IPS-20b (cell line): ENCODE results near the gene RPL13.

Source experiments
- H3K27ac ChIP-seq: one replicate; pipeline ENCODE4 v1.5.1; 2013; ENCODE audit warnings: low read length
- H3K27me3 ChIP-seq: 2 replicates; pipeline ENCODE4 v1.6.1; 2013; ENCODE audit warnings: mild to moderate bottlenecking, low read length, inconsistent platforms; ENCODE audit not compliant: insufficient read depth
- H3K36me3 ChIP-seq: 2 replicates; pipeline ENCODE4 v1.6.1; 2013; ENCODE audit warnings: low read depth, mild to moderate bottlenecking, inconsistent platforms, low read length, moderate library complexity; ENCODE audit not compliant: insufficient read depth
- H3K4me1 ChIP-seq: 2 replicates; pipeline ENCODE4 v1.6.1; 2013; ENCODE audit warnings: mild to moderate bottlenecking, control low read depth, inconsistent platforms, low read length, moderate library complexity; ENCODE audit not compliant: insufficient read depth
- H3K4me3 ChIP-seq: 2 replicates; pipeline ENCODE4 v1.5.1; 2013; ENCODE audit warnings: mild to moderate bottlenecking, low read length, inconsistent platforms
- H3K9ac ChIP-seq: 2 replicates; pipeline ENCODE4 v1.6.1; 2013; ENCODE audit warnings: low read depth, mild to moderate bottlenecking, inconsistent platforms, low read length, moderate library complexity
- H3K9me3 ChIP-seq: 2 replicates; pipeline ENCODE4 v1.6.1; 2013; ENCODE audit warnings: mild to moderate bottlenecking, low read depth, low read length, inconsistent platforms; ENCODE audit not compliant: insufficient read depth

The RPL13 gene

DNA sequence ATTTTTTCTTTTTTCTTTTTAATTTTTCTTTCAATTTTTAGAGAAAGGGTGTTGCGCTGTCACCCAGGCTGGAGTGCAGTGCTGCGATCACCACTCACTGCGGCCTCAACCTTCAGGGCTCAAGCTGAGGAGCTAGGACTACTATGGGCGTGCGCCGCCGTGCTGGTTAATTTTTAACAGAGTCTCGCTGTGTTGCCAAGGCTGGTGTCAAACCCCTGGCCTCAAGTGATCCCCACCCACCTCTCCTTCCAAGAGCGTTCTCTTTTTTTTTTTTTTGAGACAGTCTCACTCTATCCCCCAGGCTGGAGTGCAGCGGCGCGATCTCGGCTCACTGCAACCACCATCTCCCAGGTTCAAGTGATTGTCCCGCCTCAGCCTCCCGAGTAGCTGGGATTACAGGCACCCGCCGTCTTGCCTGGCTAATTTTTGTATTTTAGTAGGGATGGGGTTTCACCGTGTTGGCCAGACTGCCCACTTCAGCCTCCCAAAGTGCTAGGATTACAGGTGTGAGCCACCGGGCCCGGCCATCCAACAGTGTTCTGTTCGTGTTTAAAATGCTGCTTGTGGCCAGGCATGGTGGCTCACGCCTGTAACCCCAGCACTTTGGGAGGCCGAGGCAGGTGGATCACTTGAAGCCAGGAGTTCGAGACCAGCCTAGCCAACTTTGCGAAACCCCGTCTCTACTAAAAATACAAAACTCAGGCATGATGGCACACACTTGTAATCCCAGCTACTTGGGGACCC, 14.5 kb upstream of the RPL13 start:
- Histone ChIP-seq H3K27me3 (no peaks in the 10 kb centered on the region), H3K27ac (no peak overlapping the region), H3K36me3 (peaks cover 77% of the 10 kb centered on the region), H3K9me3 (no peaks in the 10 kb centered on the region), H3K9ac (no peak overlapping the region), H3K4me1 (no peaks in the 10 kb centered on the region), H3K4me3 (no peak overlapping the region)

DNA sequence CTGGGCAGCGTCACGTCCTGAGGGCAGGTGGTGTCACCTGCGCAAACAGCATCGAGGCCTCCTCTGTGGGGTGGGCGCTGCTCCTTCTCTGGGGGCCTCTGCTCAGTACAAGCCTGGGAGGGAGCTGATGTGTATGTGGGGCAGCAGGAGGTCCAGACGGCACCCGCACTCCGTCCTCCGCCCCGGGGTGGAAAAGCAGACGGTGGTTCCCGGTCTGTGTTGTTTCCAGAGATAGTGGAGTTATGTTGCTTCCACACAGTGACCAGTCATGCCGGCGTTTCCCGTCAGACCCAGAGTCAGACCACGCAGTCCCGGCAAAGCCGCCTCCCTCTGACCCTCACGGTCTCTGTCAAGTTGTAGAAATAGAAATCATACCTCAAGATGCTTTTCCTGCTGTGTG, 13.7 kb upstream of the RPL13 start:
- no peak overlapping the region for H3K4me3 ChIP-seq
- H3K27ac ChIP-seq: no peak overlapping the region
- H3K36me3 ChIP-seq: peaks cover 77% of the 10 kb centered on the region
- no peaks in the 10 kb centered on the region for H3K27me3 ChIP-seq
- no peaks in the 10 kb centered on the region for H3K4me1 ChIP-seq
- H3K9me3 ChIP-seq: no peaks in the 10 kb centered on the region
- H3K9ac ChIP-seq: no peak overlapping the region

DNA sequence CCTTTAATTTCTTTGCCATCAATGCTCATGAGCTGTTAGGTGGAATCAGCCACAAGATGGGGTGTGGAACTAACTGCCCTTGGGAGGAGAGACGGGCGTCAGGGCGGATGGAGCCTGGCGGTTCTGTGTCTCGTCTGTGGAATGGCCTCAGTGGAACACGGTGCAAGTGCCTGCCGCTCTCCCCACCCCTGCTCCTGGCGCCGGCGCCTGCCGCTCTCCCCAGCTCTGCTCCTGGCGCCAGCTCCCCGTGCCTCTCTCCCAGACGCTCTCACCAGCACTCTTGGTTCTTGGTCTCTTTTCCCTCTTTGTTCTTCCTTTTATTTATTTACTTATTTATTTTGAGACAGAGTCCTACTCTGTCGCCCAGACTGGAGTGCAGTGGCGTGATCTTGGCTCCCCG, 13.2 kb upstream of the RPL13 start:
- Histone ChIP-seq H3K27ac (no peak overlapping the region), H3K27me3 (no peaks in the 10 kb centered on the region), H3K9me3 (no peaks in the 10 kb centered on the region), H3K9ac (no peak overlapping the region), H3K4me1 (no peaks in the 10 kb centered on the region), H3K36me3 (peaks cover 81% of the 10 kb centered on the region), H3K4me3 (no peak overlapping the region)

DNA sequence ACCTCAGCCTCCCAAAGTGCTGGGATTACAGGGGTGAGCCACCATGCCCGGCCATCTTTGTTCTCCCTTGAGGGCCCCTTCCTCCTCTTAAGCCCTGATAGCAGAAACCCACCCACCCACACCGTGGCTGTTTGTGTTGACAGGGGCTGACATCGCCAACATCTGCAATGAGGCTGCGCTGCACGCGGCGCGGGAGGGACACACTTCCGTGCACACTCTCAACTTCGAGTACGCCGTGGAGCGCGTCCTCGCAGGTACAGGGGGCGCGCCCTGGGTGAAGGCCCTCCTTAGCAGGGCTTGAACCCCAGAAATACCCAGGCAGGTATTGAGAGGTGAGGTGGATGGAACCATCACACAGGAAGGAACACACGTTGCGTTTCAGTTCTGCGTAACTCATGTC, 12.6 kb upstream of the RPL13 start:
- no peak overlapping the region for H3K4me3 ChIP-seq
- no peak overlapping the region for H3K9ac ChIP-seq
- no peaks in the 10 kb centered on the region for H3K27me3 ChIP-seq
- no peaks in the 10 kb centered on the region for H3K9me3 ChIP-seq
- no peak overlapping the region for H3K27ac ChIP-seq
- no peaks in the 10 kb centered on the region for H3K4me1 ChIP-seq
- peaks cover 85% of the 10 kb centered on the region for H3K36me3 ChIP-seq

DNA sequence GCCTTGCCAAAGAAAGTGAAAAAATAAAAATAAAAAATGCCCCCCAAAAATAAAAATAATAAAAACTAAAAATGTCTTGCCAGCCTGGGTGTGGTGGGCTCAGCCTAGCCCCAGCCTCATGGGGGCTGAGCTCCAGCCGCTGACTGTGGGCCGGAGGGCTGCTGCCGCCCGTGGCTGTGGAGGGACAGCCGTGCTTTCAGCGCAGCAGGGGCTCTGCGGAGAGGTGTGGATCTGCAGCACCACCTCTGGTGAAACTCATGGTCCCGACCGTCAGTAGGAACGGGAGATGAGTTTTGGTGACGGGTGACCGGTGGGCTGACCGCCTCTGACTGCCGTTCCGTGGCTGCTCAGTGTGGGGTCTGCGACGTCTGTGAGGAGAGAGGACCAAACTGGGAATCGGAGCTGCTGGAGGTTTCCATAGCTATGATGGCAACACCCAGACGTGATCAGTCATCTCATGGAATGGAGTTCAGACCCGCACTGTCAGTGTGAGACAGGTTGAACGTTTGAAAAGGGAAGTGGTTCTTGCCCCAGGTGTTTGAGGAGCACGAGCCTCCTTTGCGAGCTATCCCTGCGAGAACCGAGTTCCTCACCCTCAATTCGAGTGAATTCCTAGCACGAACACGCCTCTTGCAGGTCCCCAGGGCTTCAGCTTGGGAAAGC, 12.0 kb upstream of the RPL13 start:
- H3K9me3 ChIP-seq: no peaks in the 10 kb centered on the region
- peaks cover 92% of the 10 kb centered on the region for H3K36me3 ChIP-seq
- H3K4me1 ChIP-seq: no peaks in the 10 kb centered on the region
- no peaks in the 10 kb centered on the region for H3K27me3 ChIP-seq
- no peak overlapping the region for H3K4me3 ChIP-seq
- H3K27ac ChIP-seq: no peak overlapping the region
- H3K9ac ChIP-seq: no peak overlapping the region

DNA sequence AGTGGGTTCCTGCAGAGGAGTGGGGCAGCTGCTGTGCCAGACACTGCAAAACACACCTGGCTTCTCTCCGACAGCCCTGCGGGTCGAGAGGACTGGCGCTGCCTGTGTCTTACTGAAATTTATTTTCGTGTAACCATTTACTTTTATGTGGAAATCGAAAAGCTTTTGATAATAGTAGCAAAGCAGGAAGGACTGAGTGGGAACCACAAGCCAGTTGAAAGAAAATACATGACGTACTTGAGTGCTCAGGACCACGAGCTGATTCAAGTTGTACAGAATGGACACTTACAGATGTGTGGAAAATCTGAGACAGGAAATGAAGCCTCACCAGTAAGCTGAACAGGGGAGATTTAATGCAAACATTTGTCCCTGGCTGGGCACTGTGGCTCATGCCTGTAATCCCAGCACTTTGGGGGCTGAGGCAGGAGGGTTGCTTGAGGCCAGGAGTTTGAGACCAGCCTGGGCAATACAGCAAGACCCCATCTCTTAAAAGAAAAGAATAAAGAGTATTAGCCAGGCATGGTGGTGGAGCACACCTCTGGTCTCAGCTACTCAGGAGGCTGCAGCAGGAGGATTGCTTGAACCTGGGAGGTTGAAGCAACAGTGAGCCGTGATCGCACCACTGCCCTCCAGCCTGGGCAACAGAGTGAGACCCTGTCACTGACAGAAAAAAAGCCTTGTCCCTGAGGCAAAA, 11.3 kb upstream of the RPL13 start:
- Histone ChIP-seq H3K27me3 (no peaks in the 10 kb centered on the region), H3K4me1 (no peaks in the 10 kb centered on the region), H3K9me3 (no peaks in the 10 kb centered on the region), H3K36me3 (peaks cover 92% of the 10 kb centered on the region), H3K4me3 (no peak overlapping the region), H3K9ac (no peak overlapping the region), H3K27ac (no peak overlapping the region)

DNA sequence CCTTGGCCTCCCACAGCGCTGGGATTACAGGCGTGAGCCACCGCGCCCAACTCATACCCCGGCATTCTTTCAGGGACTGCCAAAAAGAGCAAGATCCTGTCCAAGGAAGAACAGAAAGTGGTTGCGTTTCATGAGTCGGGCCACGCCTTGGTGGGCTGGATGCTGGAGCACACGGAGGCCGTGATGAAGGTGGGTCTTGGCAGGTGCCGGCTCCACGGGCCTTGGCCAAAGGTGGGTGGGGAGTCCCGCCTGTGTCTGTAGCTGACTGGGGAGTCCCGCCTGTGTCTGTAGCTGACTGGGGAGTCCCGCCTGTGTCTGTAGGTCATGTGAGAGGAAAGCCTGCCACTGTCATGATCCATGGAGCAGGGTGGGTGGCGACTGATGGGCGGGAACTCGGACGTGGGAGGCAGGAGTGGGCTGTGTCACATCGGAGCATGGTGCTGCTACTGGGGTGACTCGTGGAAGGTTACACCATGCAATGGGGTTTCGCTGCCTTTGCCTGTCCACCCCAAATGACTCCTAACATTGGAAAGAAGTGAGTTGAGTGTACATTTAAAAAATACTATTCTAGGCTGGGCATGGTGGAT, 10.0 kb upstream of the RPL13 start:
- Histone ChIP-seq H3K9me3 (no peaks in the 10 kb centered on the region), H3K4me3 (no peak overlapping the region), H3K27me3 (no peaks in the 10 kb centered on the region), H3K27ac (no peak overlapping the region), H3K4me1 (no peaks in the 10 kb centered on the region), H3K9ac (no peak overlapping the region), H3K36me3 (peaks cover 87% of the 10 kb centered on the region)

DNA sequence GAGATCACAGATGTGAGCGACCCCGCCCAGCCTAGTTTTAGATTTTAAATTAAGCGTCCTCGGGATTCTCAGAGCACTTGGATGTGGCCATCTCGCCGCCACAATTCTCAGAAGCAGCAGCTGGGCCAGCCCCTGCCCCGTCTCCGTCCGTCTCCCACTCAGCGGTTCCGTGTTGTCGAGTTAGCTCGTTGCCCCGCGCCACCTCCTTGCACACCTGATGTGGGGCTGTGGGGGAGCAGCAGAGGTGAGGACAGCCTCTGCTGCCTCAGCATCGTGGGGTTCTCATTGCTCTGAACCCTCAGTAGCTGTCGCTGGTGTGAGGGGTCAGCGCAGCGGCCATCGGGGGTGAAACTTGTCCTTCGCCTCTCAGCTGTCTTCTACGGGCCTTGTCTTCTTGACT, 8.2 kb upstream of the RPL13 start:
- H3K36me3 ChIP-seq: peaks cover 88% of the 10 kb centered on the region
- no peaks in the 10 kb centered on the region for H3K27me3 ChIP-seq
- no peak overlapping the region for H3K9ac ChIP-seq
- no peaks in the 10 kb centered on the region for H3K4me1 ChIP-seq
- H3K4me3 ChIP-seq: no peak overlapping the region
- H3K27ac ChIP-seq: no peak overlapping the region
- H3K9me3 ChIP-seq: no peaks in the 10 kb centered on the region

DNA sequence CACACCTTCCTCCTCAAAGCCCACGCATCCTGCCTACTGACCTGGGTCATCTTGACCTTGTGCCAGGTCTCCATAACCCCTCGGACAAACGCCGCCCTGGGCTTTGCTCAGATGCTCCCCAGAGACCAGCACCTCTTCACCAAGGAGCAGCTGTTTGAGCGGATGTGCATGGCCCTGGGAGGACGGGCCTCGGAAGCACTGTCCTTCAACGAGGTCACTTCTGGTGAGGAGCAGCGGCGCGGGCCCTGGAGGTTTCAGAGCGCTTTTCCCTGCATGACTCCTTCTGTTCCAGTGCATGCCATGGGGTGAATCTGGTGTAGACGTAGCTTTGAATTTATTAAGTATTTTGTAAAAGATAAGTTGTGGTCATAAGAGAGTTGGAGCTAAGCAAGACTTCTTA, 7.6 kb upstream of the RPL13 start:
- H3K4me1 ChIP-seq: no peaks in the 10 kb centered on the region
- H3K36me3 ChIP-seq: peaks cover 88% of the 10 kb centered on the region

DNA sequence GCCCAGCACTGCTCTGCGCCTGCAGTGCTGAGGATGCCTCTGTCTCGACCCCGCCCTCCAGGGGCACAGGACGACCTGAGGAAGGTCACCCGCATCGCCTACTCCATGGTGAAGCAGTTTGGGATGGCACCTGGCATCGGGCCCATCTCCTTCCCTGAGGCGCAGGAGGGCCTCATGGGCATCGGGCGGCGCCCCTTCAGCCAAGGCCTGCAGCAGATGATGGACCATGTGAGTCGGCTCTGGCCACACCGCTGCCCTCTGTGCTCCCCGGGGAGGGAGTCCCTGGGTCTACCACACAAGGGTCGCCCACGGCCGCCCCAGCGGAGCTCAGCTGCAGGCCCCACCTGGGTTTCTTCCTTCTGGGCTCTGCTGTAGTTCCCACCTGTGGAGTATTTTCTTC, 6.7 kb upstream of the RPL13 start:
- H3K9me3 ChIP-seq: no peaks in the 10 kb centered on the region
- no peaks in the 10 kb centered on the region for H3K27me3 ChIP-seq
- no peak overlapping the region for H3K9ac ChIP-seq
- H3K27ac ChIP-seq: no peak overlapping the region
- H3K36me3 ChIP-seq: peaks cover 81% of the 10 kb centered on the region
- H3K4me1 ChIP-seq: no peaks in the 10 kb centered on the region
- no peak overlapping the region for H3K4me3 ChIP-seq

More for the DNA sequence above, 7.6 kb upstream of the RPL13 start:
- no peak overlapping the region for H3K4me3 ChIP-seq
- H3K9me3 ChIP-seq: no peaks in the 10 kb centered on the region
- H3K27ac ChIP-seq: no peak overlapping the region
- no peak overlapping the region for H3K9ac ChIP-seq
- no peaks in the 10 kb centered on the region for H3K27me3 ChIP-seq

DNA sequence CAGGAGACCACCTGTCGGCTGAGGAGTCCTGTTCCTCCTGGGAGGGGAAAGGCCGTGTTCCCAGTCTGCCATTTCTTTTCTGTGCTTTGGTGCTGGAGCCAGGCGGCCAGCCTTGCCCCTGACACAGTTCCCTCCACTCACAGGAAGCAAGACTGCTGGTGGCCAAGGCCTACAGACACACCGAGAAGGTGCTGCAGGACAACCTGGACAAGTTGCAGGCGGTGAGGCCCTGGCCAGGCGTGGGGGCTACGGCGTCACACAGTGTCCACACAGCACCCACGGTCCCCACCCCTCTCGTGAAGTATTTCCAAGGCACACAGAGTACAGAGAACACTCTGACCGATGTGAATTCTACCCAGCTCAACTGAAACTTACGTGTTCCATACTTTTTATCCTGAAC, 6.1 kb upstream of the RPL13 start:
- Histone ChIP-seq H3K4me1 (no peaks in the 10 kb centered on the region), H3K27me3 (no peaks in the 10 kb centered on the region), H3K27ac (no peak overlapping the region), H3K9me3 (no peaks in the 10 kb centered on the region), H3K36me3 (peaks cover 75% of the 10 kb centered on the region), H3K9ac (no peak overlapping the region), H3K4me3 (no peak overlapping the region)
